Mesendoderm (in vitro differentiated cells): ENCODE measurements around the gene PRKACG.

Experiments used
- DNase-seq: peaks from one replicate; pipeline ENCODE4 v3.0.0; 2013
- H2AK5ac ChIP-seq: 2 replicates; pipeline ENCODE4 v1.6.1; 2013; ENCODE audit warnings: low read length, inconsistent platforms
- H2BK120ac ChIP-seq: 2 replicates; pipeline ENCODE4 v1.6.1; 2013; ENCODE audit warnings: low read depth, mild to moderate bottlenecking, low read length, moderate library complexity, mixed read lengths
- H2BK15ac ChIP-seq: replicated peaks from 2 replicates; pipeline ENCODE4 v1.6.1; 2013; ENCODE audit warnings: low read depth, mild to moderate bottlenecking, moderate library complexity
- H2BK5ac ChIP-seq: 2 replicates; pipeline ENCODE4 v1.6.1; 2013; ENCODE audit warnings: low read length, inconsistent platforms
- H3K18ac ChIP-seq: 2 replicates; pipeline ENCODE4 v1.6.1; 2013; ENCODE audit warnings: mild to moderate bottlenecking, low read length, mixed read lengths
- H3K23ac ChIP-seq: one replicate; pipeline ENCODE4 v1.6.1; 2013; ENCODE audit warnings: low read length
- H3K27ac ChIP-seq: 2 replicates; pipeline ENCODE4 v1.5.1; 2013; ENCODE audit warnings: low read depth, mild to moderate bottlenecking, inconsistent platforms, low read length, moderate library complexity
- H3K27me3 ChIP-seq: 2 replicates; pipeline ENCODE4 v1.6.1; 2013; ENCODE audit warnings: low read length, control low read depth, mild to moderate bottlenecking, inconsistent platforms; ENCODE audit not compliant: insufficient read depth, poor library complexity
- H3K36me3 ChIP-seq: 2 replicates; pipeline ENCODE4 v1.6.1; 2013; ENCODE audit warnings: low read length, inconsistent platforms; ENCODE audit not compliant: control insufficient read depth, insufficient read depth
- H3K4ac ChIP-seq: one replicate; pipeline ENCODE4 v1.6.1; 2013; ENCODE audit warnings: low read depth, mild to moderate bottlenecking, low read length, moderate library complexity
- H3K4me1 ChIP-seq: 2 replicates; pipeline ENCODE4 v1.6.1; 2013; ENCODE audit warnings: low read depth, low read length, inconsistent platforms; ENCODE audit not compliant: control insufficient read depth
- H3K4me2 ChIP-seq: 2 replicates; pipeline ENCODE4 v1.6.1; 2013; ENCODE audit warnings: low read length
- H3K4me3 ChIP-seq: 2 replicates; pipeline ENCODE4 v1.5.1; 2013; ENCODE audit warnings: mild to moderate bottlenecking, low read length
- H3K56ac ChIP-seq: one replicate; pipeline ENCODE4 v1.6.1; 2013; ENCODE audit warnings: low read length
- H3K79me1 ChIP-seq: 2 replicates; pipeline ENCODE4 v1.6.1; 2013; ENCODE audit warnings: low read length, inconsistent platforms
- H3K79me2 ChIP-seq: 2 replicates; pipeline ENCODE4 v1.6.1; 2013; ENCODE audit warnings: mild to moderate bottlenecking, low read length; ENCODE audit not compliant: control insufficient read depth, insufficient read depth
- H3K9ac ChIP-seq: 2 replicates; pipeline ENCODE4 v1.6.1; 2013; ENCODE audit warnings: low read length, inconsistent platforms
- H4K5ac ChIP-seq: one replicate; pipeline ENCODE4 v1.6.1; 2013; ENCODE audit warnings: low read length
- H4K8ac ChIP-seq: one replicate; pipeline ENCODE4 v1.6.1; 2013; ENCODE audit warnings: low read depth, mild to moderate bottlenecking, control low read depth, low read length, moderate library complexity
- WGBS: extraction: QIAGEN DNeasy Blood & Tissue Kit; methylation state at CpG from one replicate; pipeline ENCODE4 v1.1.7; 2013; ENCODE audit warnings: low lambda C conversion rate, missing lambda C conversion rate; ENCODE audit not compliant: insufficient coverage; ENCODE audit errors: extremely low coverage; 5-methylcytosine and 5-hydroxymethylcytosine counted together

PRKACG gene

GRCh38 chr9:68980341-68980914 lies 33.5 kb downstream of the PRKACG start:
- H3K79me2 ChIP-seq = no peaks in the 10 kb centered on the region
- H3K18ac ChIP-seq = no peak overlapping the region
- no CpG with 5 or more reads among the region's 3 CpGs for WGBS
- H3K4me2 ChIP-seq = no peak overlapping the region
- H3K4me3 ChIP-seq = no peak overlapping the region
- H2BK15ac ChIP-seq = no peak overlapping the region
- no peak overlapping the region for H3K9ac ChIP-seq
- H3K27ac ChIP-seq = no peak overlapping the region
- H3K36me3 ChIP-seq = no peaks in the 10 kb centered on the region
- H3K79me1 ChIP-seq = no peaks in the 10 kb centered on the region
- no peak overlapping the region for H3K56ac ChIP-seq
- no peak overlapping the region for H3K23ac ChIP-seq
- H2AK5ac ChIP-seq = no peak overlapping the region
- H3K4me1 ChIP-seq = peaks cover 8% of the 10 kb centered on the region
- H4K8ac ChIP-seq = no peak overlapping the region
- H4K5ac ChIP-seq = no peak overlapping the region
- no peak overlapping the region for H2BK5ac ChIP-seq
- H3K27me3 ChIP-seq = no peaks in the 10 kb centered on the region
- DNase-seq = no peak
- peak overlapping the region; percentile 43 for H3K4ac ChIP-seq
- no peak overlapping the region for H2BK120ac ChIP-seq

- no peaks in the 10 kb centered on the region for H3K36me3 ChIP-seq
Measured at GRCh38 chr9:68979538-68980314, 34.2 kb downstream of the PRKACG start.

GRCh38 chr9:68978501-68978900 lies 35.4 kb downstream of the PRKACG start:
- Histone ChIP-seq H4K5ac (no peak overlapping the region), H2BK15ac (no peak overlapping the region), H2BK120ac (no peak overlapping the region), H3K79me1 (no peaks in the 10 kb centered on the region), H4K8ac (no peak overlapping the region), H2BK5ac (no peak overlapping the region), H3K79me2 (no peaks in the 10 kb centered on the region), H3K4me3 (no peak overlapping the region), H3K23ac (no peak overlapping the region), H3K18ac (no peak overlapping the region), H3K4me1 (peaks cover 8% of the 10 kb centered on the region), H3K56ac (no peak overlapping the region), H3K36me3 (no peaks in the 10 kb centered on the region), H2AK5ac (no peak overlapping the region), H3K27ac (no peak overlapping the region), H3K27me3 (no peaks in the 10 kb centered on the region), H3K4ac (no peak overlapping the region), H3K4me2 (no peak overlapping the region), H3K9ac (no peak overlapping the region)
- no peak for DNase-seq
- WGBS = no CpG with 5 or more reads among the region's 3 CpGs

More at GRCh38 chr9:68979538-68980314, 34.2 kb downstream of the PRKACG start:
- Histone ChIP-seq H3K4me3 (no peak overlapping the region), H3K4ac (no peak overlapping the region), H2BK120ac (no peak overlapping the region), H3K9ac (no peak overlapping the region), H3K23ac (no peak overlapping the region), H3K4me2 (no peak overlapping the region), H4K8ac (no peak overlapping the region), H3K18ac (no peak overlapping the region), H3K56ac (peak overlapping the region; percentile 54), H3K27me3 (no peaks in the 10 kb centered on the region), H4K5ac (no peak overlapping the region), H3K27ac (no peak overlapping the region), H2AK5ac (no peak overlapping the region), H2BK15ac (no peak overlapping the region), H3K4me1 (peaks cover 8% of the 10 kb centered on the region), H3K79me2 (no peaks in the 10 kb centered on the region), H3K79me1 (no peaks in the 10 kb centered on the region), H2BK5ac (no peak overlapping the region)
- DNase-seq = peak; percentile 40
- WGBS = no CpG with 5 or more reads among the region's 9 CpGs

- no CpG with 5 or more reads among the region's 4 CpGs for WGBS
- Histone ChIP-seq H4K8ac (no peak overlapping the region), H3K4ac (no peak overlapping the region), H4K5ac (no peak overlapping the region), H2BK15ac (no peak overlapping the region), H3K9ac (no peak overlapping the region), H3K27me3 (no peaks in the 10 kb centered on the region), H3K79me1 (no peaks in the 10 kb centered on the region), H3K4me2 (no peak overlapping the region), H3K18ac (no peak overlapping the region), H2BK5ac (no peak overlapping the region), H3K27ac (no peak overlapping the region), H3K56ac (no peak overlapping the region), H3K36me3 (no peaks in the 10 kb centered on the region), H3K4me3 (no peak overlapping the region), H2AK5ac (no peak overlapping the region), H3K4me1 (peaks cover 8% of the 10 kb centered on the region), H3K23ac (no peak overlapping the region), H2BK120ac (no peak overlapping the region), H3K79me2 (no peaks in the 10 kb centered on the region)
- no peak for DNase-seq
Measured at GRCh38 chr9:68978066-68978465, 35.8 kb downstream of the PRKACG start.

GRCh38 chr9:68975365-68976043 lies 38.4 kb downstream of the PRKACG start:
- no peak overlapping the region for H3K56ac ChIP-seq
- H3K27me3 ChIP-seq = no peaks in the 10 kb centered on the region
- no peaks in the 10 kb centered on the region for H3K79me2 ChIP-seq
- no peak overlapping the region for H3K4me3 ChIP-seq
- H2BK5ac ChIP-seq = no peak overlapping the region
- no peak overlapping the region for H2BK15ac ChIP-seq
- no peak overlapping the region for H3K9ac ChIP-seq
- no peak overlapping the region for H3K4me2 ChIP-seq
- no peak for DNase-seq
- no CpG with 5 or more reads among the region's 5 CpGs for WGBS
- H3K4me1 ChIP-seq = peaks cover 5% of the 10 kb centered on the region
- no peak overlapping the region for H3K27ac ChIP-seq
- H2BK120ac ChIP-seq = no peak overlapping the region
- no peak overlapping the region for H3K23ac ChIP-seq
- no peaks in the 10 kb centered on the region for H3K36me3 ChIP-seq
- H4K5ac ChIP-seq = no peak overlapping the region
- H3K79me1 ChIP-seq = no peaks in the 10 kb centered on the region
- no peak overlapping the region for H3K18ac ChIP-seq
- H2AK5ac ChIP-seq = no peak overlapping the region
- no peak overlapping the region for H3K4ac ChIP-seq
- no peak overlapping the region for H4K8ac ChIP-seq
